ENCODE data around the gene SCN1A. TPM values are rescaled to one million over a fixed set of nuclear protein-coding genes. Genes with fewer than 3 reads are reported as not detected.
A peak's percentile ranks its signal among the peaks of the same experiment; 100 is the strongest.
"Not testable (repeated sequence)": the region's sequence is repeated elsewhere in the genome, so short reads cannot be mapped to it uniquely, and the experiment has no call there.

The SCN1A gene
- not detected in 2 replicates for total RNA-seq (2014; rRNA removed; shearing (Covaris generic))

GRCh38 chr2:166127217-166128155 lies at the start of gene SCN1A:
Gene SCN1A, minus strand, starts transcription at chr2:166128020. Its CDS starts 54,399 bp downstream, at chr2:166073621.
- peak; percentile 56 for DNase-seq (ENCODE audit: low spot score)

- no peak for DNase-seq (ENCODE audit: low spot score)
Observed at GRCh38 chr2:166173263-166173662, 45.4 kb upstream of the SCN1A start.

- DNase-seq (ENCODE audit: low spot score) = no peak
Observed at GRCh38 chr2:166171216-166171615, 43.4 kb upstream of the SCN1A start.

- peak; percentile 66 for DNase-seq (ENCODE audit: low spot score)
Observed at GRCh38 chr2:166170356-166170755, 42.5 kb upstream of the SCN1A start.

DNA sequence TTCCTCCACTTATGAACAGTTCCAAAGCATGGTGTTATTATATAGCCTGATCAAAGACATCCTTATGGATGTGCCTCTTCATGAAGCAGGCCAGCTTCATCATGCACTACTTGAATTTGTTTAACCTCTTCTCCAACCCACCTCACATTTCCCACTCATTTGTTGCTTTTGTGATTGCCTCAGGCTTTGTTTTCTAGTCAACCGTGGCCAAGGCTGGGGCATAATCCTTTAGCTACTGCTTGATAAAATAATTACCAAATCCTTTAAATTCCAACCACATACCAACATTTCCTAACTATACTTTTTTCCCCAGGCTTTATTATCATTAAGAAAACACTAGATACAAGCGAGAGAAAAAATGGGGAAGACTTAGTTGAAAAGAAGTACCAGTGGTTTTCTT lies 39.6 kb upstream of the SCN1A start:
- DNase-seq (ENCODE audit: low spot score) = peak; percentile 4

DNA sequence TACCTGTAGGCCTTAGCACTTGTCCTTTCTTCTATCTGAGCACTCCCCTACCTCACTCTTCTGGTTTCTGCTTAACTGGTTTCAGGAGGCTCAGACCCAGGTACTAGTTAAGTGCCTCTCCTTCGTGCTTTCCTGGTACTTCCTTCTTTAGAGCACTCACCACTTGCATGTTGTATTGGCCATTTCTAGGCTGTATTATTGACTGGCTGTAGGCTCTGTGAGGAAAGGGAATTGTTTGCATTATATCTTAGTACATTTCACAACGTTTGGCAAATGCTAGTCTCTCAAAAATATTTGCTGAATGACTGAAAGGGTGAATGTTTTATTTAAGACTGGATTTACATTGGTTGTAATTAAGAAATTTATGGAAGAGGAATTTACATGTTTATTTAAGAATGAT lies 36.0 kb upstream of the SCN1A start:
- no peak for DNase-seq (ENCODE audit: low spot score)

- DNase-seq (ENCODE audit: low spot score) = no peak
Observed at GRCh38 chr2:166158546-166158945, 30.7 kb upstream of the SCN1A start.

DNA sequence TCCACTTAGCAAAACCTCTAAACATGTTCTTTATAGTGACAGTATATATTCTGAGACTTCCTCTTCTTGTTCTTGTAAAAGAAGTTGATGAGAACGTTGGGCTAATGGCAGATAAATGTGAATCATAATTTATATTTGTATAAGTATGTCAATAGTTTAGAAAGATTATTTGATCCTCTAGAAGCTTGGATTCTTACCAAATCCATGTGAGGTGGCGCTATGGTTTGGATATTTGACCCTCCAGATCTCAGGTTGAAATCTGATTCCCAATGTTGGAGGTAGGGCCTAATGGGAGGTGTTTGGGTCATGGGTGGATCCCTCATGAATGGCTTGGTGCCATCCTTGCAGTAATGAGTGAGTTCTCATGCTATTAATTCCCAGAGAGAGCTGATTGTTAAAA lies 29.8 kb upstream of the SCN1A start:
- DNase-seq (ENCODE audit: low spot score) = no peak

GRCh38 chr2:166156985-166157490 lies 29.2 kb upstream of the SCN1A start:
- DNase-seq (ENCODE audit: low spot score) = no peak

DNA sequence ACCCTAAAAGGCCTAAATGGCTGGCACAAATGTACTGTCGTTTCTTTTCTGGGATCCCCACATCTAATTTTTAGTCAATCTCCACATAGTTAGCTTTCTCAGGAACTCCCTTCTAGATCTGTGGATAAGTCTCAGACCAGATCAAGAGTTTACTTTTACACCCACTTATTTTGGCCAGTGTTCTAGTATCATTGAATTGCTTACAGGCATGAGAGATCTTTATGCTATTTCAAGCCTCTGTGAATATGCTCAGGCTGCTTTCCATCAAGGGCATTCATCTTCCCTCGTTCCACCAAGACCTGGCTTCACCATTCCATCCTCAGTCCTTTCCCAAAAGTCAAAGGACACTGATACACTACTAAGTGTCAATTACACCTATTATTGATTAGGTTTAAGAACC lies 27.8 kb upstream of the SCN1A start:
- no peak for DNase-seq (ENCODE audit: low spot score)

DNA sequence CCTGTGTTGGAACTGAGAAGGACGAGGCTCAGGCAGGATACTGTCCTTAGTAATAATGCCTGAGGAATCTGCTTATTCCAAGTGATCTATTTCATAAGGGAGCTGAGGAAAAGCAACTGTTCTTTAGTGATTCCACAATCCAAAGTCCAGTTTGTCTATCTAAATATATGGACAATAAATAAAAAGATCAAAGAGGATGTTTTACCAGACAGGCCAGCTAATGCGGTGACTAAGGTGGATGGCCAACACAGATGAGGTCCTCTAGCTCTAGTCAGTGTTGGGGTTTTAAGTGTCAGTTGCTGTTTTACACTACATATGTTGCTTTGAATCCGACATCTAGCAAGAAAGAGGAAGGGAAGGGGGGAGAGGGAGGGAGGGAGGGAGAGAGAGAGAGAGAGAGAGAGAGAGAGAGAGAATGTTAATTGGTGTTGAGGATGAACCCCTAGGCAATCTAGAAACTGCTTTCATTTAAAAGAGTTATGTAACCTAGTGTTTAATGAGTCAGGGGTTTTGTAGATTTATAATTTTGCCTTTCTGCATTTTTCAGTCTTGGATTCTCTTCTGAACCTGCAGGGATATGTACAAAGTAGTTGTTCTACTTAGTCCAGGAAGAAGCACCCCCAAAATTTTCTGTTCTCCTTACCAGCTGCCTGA lies 27.0 kb upstream of the SCN1A start:
- DNase-seq (ENCODE audit: low spot score) = no peak

DNA sequence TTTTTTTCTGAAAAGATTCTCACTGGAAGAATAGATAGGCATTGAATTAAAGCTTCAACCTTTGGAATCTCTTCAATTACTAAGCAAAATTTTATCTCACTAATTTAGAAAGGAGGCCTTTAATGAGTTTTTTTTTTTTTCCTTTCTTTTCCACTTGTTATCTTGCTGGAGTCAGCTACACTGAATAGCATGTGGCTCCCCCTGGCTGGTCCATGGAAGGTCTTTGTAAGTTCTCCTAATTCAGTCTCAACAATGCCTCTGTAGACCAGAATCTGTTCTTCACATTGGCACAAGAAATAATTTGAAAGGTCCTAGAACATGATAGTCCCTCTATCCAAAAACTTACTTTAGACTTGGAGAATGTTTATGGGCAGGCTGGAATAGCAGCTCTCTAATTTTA lies 24.2 kb upstream of the SCN1A start:
- no peak for DNase-seq (ENCODE audit: low spot score)

- DNase-seq (ENCODE audit: low spot score) = no peak
Observed at GRCh38 chr2:166148500-166149400, 20.9 kb upstream of the SCN1A start.

DNA sequence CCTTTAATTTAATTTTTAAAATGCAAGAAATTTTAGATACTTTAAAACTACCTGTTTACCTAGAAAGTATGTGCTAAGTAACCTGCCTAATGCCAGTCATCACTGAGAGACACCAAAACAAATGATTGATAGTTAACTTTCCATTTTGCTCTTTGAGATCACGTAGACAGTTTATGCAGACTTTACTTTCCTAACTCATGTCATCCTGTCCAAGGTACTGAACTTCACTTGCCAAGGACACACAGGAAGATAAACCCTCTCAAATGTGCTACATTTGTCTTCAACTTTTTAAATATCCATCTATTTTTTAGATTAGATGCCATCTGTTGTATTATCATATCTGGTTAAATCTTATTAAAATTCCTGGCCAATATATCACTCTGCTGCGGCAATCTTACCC lies 20.1 kb upstream of the SCN1A start:
- DNase-seq (ENCODE audit: low spot score) = no peak

- DNase-seq (ENCODE audit: low spot score) = no peak
Observed at GRCh38 chr2:166144071-166144470, 16.3 kb upstream of the SCN1A start.

GRCh38 chr2:166140932-166141331 lies 13.1 kb upstream of the SCN1A start:
- no peak for DNase-seq (ENCODE audit: low spot score)

GRCh38 chr2:166140475-166140874 lies 12.7 kb upstream of the SCN1A start:
- no peak for DNase-seq (ENCODE audit: low spot score)

DNA sequence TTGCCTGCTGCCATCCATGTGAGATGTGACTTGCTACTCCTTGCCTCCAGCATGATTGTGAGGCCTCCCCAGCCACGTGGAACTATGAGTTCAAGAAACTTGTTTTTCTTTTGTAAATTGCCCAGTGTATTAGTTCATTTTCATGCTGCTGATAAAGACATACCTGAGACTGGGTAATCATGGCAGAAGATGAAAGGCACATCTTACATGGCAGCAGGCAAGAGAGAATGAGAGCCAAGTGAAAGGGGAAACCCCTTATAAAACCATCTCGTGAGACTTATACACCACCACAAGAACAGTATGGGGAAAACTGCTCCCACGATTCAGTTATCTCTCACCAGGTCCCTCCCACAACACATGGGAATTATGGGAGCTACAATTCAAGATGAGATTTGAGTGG lies 11.7 kb upstream of the SCN1A start:
- not testable (repeated sequence) for DNase-seq (ENCODE audit: low spot score)

DNA sequence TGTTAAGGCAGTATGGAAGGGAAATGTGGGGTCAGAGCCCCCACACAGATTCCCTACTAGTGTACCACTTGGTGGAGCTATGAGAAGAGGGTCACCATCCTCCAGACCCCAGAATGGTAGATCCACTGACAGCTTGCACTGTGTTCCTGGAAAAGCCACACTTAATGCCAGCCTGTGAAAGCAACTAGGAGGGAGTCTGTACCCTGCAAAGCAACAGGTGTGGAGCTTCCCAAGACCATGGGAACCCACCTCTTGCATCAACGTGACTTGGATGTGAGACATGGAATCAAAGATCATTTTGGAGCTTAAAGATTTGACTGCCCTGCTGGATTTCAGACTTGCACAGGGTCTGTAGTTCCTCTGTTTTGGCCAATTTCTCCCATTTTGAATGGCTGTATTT lies 10.8 kb upstream of the SCN1A start:
- no peak for DNase-seq (ENCODE audit: low spot score)

DNA sequence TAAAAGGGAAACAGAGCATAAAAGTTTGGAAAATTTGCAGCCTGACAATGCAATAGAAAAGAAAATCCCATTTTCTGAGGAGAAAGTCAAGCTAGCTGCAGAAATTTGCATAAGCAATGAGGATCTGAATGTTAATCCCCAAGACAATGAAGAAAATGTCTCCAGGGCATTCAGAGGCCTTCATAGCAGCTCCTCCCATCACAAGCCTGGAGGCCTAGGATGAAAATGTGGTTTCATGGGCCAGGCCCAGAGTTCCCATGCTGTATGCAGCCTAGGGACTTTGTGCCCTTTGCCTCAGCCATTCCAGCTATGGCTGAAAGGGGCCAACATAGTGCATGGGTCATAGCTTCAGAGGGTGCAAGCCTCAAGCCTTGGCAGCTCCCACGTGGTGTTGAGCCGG lies 10.3 kb upstream of the SCN1A start:
- no peak for DNase-seq (ENCODE audit: low spot score)

DNA sequence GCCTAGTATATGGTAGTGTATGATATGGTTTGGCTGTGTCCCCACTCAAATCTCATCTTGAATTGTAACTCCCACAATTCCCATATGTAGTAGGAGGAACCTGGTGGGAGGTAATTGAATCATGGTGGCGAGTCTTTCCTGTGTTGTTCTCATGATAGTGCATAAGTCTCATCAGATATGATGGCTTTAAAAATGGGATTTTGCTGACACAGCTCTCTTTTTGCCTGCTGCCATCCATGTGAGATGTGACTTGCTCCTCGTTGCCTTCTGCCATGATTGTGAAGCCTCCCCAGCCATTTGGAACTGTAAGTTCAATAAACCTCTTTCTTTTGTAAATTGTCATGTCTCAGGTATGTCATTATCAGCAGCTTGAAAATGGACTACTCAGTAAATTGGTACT lies 9.5 kb upstream of the SCN1A start:
- DNase-seq (ENCODE audit: low spot score) = no peak

DNA sequence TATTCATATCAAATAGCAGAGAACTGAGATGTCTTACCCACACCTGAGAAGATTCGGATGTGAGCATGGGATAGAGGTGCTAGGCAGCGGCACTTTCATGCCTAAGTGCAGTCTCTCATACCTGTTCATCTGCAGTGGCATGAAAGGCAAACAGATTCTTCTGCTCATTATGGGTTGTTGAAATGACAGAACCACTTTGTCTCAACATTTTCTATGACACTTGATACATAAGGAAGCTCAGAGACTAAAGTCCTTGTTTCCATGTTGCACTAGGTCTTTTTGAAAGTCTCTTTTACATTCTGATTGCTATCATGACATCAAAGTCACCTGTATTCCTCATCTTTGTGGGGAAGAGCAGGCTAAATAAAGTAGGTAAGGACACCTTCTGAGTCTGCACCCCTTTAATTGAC lies 8.0 kb upstream of the SCN1A start:
- DNase-seq (ENCODE audit: low spot score) = no peak

All from A172 (cell line).